ENCODE results near the gene CFAP92.

- TF ChIP-seq CTCF (IDR thresholded peaks at IDR 0.05), result no peak
- TF ChIP-seq POLR2A (IDR thresholded peaks at IDR 0.05), result no peak
These were observed 19.6 kb upstream of the CFAP92 start for GRCh38 chr3:129013491-129013891.

Measured in testis (tissue), 2 donors.